Activated CD4-positive, alpha-beta T cell treated with anti-CD3 and anti-CD28 coated beads, Interleukin-2, amount 50 U/mL, for 48 hours (primary cell): Measurements from ENCODE around the gene SPN.
"Not testable (repeated sequence)": the region's sequence is repeated elsewhere in the genome, so short reads cannot be mapped to it uniquely, and the experiment has no call there.

Experiments
- DNase-seq, 2 experiments: peaks; one replicate each; pipeline ENCODE4 v3.0.0-alpha.2; 2020

SPN gene

GRCh38 chr16:29707160-29707559 is 44.1 kb downstream of the SPN start:
- DNase-seq: not testable (repeated sequence)

GRCh38 chr16:29708917-29709600 is 46.0 kb downstream of the SPN start:
- DNase-seq: no peak

DNA sequence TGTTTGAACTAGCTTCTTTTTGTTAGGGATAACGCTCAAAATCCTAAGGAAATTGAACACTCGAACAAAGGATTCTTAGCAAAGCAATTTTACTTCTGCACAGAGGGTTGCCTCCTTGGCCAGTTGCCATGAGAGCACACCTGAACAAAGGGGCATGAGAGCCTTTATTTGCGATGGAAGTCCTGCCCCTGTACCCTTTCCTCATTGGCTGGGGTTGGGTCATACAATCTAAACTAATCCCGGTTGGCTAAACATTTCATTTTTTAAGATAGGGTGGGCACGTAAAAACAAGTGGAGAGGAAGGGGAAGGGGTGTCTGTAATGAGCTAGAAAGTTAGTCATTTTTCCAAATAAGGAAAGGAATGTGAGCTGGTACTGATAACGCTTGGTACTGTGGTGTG is 46.6 kb downstream of the SPN start:
- not testable (repeated sequence) for DNase-seq

- peak in 1 of 2 experiments; percentile 19 for DNase-seq
Observed at GRCh38 chr16:29710227-29711219, 47.5 kb downstream of the SPN start.

GRCh38 chr16:29712809-29713208 is 49.8 kb downstream of the SPN start:
- no peak for DNase-seq

DNA sequence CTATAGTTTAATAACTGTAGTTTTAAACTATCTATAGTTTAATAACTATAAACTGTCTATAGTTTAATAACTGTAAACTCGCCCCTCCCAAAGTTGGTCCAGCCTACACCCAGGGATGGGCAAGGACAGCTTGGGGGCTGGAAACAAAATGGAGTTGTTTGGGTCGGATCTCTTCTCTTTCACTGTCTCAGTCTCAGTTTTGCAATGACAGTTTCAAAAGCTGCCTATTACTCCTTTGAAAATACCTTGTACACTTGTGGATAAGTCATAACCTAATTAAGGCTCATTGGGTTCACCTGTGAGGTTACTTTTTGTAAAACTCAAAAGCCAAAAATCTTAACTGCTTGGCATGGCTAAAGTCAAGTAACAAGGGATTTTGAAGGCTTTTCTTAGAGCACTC is 51.3 kb downstream of the SPN start:
- DNase-seq: no peak

DNA sequence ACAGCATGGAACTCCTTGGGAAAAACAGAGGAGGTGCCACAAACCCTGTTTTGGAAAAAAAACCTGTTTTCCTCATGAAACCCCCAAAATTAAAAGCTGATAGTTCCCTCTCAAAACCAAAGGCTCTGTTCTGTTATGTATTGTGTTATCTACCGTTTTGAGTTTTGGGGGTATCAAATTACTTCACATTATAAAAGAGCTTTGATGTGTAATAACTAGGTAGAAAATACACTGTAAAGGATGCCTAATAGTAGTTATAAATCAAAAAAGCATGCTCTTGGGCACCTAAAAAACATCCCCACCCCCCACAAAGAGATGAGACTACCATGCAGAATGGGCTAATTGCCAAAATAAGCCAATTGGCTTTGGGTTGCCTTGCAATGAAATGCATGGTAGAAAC is 51.9 kb downstream of the SPN start:
- no peak for DNase-seq

GRCh38 chr16:29717113-29717512 is 54.1 kb downstream of the SPN start:
- no peak for DNase-seq

GRCh38 chr16:29719063-29719462 is 56.0 kb downstream of the SPN start:
- DNase-seq: no peak
